AG09309 (cell line): ENCODE results near the gene WDR89.

Source experiments
- DNase-seq: peaks from one replicate; pipeline ENCODE4 v3.0.0-alpha.2; 2010; ENCODE audit warnings: low read depth
- H3K4me3 ChIP-seq: 2 replicates; pipeline ENCODE4 v1.5.1; 2011; ENCODE audit warnings: mild to moderate bottlenecking, low read depth, low read length, moderate library complexity; ENCODE audit not compliant: control insufficient read depth
- TF ChIP-seq, protein P1 (sequence below): IDR thresholded peaks from 2 replicates; pipeline ENCODE4 v1.5.1; 2011; ENCODE audit warnings: mild to moderate bottlenecking, low read depth, low read length, inconsistent platforms; ENCODE audit not compliant: insufficient read depth, control insufficient read depth; ENCODE audit errors: missing control alignments

WDR89 gene

DNA sequence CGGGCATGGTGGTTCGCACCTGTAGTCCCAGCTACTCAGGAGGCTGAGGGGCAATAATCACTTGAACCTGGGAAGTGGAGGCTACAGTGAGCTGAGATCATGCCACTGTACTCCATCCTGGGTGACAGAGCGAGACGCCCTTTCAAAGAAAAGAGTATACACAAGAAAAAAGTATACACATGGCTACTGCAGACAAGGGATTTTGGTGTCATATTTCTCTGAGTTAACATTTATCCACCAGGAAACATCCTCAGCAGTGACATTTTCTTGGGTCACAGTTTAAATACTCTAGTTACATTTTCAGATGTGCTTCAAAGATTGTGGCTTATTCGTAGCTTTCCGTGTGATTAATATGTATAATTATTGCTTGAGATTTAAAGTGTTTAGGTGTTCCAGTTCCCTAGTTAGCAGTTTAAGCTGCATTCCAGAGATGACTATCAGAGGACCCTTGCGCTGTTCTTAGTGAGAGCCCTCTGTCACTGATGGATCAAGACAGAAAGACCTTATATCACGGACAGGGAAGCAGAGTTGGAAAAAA is 93.8 kb downstream of the WDR89 start:
- no peak for DNase-seq
- TF ChIP-seq, protein P1, sequence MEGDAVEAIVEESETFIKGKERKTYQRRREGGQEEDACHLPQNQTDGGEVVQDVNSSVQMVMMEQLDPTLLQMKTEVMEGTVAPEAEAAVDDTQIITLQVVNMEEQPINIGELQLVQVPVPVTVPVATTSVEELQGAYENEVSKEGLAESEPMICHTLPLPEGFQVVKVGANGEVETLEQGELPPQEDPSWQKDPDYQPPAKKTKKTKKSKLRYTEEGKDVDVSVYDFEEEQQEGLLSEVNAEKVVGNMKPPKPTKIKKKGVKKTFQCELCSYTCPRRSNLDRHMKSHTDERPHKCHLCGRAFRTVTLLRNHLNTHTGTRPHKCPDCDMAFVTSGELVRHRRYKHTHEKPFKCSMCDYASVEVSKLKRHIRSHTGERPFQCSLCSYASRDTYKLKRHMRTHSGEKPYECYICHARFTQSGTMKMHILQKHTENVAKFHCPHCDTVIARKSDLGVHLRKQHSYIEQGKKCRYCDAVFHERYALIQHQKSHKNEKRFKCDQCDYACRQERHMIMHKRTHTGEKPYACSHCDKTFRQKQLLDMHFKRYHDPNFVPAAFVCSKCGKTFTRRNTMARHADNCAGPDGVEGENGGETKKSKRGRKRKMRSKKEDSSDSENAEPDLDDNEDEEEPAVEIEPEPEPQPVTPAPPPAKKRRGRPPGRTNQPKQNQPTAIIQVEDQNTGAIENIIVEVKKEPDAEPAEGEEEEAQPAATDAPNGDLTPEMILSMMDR: no peak
- no peak overlapping the region for H3K4me3 ChIP-seq
